ENCODE measurements around the gene TBCE. TPM values are rescaled to one million over a fixed set of nuclear protein-coding genes. Genes with fewer than 3 reads are reported as not detected.

TBCE gene
- total and polyA plus RNA-seq, 9 of the 15 experiments (the other 6 are each of a cell fraction or from before 2014, with no cell fraction given), result 52.6 to 92.1 (median 82.1) TPM

GRCh38 chr1:235483090-235483489, 115.9 kb downstream of the TBCE start:
- intact Hi-C loops (cut with micrococcal nuclease), result no loop called here
- in situ Hi-C loops (cut with MboI), result no loop called here

More at GRCh38 chr1:235483090-235483489, 115.9 kb downstream of the TBCE start:
- ChIA-PET CTCF (ENCODE audit: low intra/inter-chr PET ratio) (no interaction called here), POLR2A (interaction anchor here (0.7 kb wide), 1 partner anchor 11 kb away, joined by 3 read pairs; no protein-coding TSS in a partner anchor)
- H2AFZ ChIP-seq (ENCODE audit: low read depth, low read length), result no peak overlapping the region
- no peaks in the 10 kb centered on the region for H4K20me1 ChIP-seq (replicated peaks; ENCODE audit: control insufficient read depth, insufficient read depth, low read length)
- BruUV-seq (replicated peaks), result no TSS peak
- H3K9me1 ChIP-seq (ENCODE audit: control insufficient read depth, insufficient read depth, low read length), result no peaks in the 10 kb centered on the region
- FAIRE-seq, result no peak
- H3K4me1 ChIP-seq (replicated peaks in 1 of 2; ENCODE audit: control insufficient read depth in 2 of 2, insufficient read depth in 2 of 2, low read length in 2 of 2), result no peaks in the 10 kb centered on the region
- TF ChIP-seq CHAMP1 (IDR thresholded peaks at IDR 0.05) (no peak), FOXK2 (conservative IDR thresholded peaks at IDR 0.05 in 1 of 2, IDR thresholded peaks at IDR 0.05 in 1 of 2; ENCODE audit: low read depth in 2 of 2) (no peak), BRF2 (IDR thresholded peaks at IDR 0.05; ENCODE audit: borderline replicate concordance, insufficient read depth, insufficient read length) (no peak), CHCHD3 (CRISPR knock-in tag; IDR thresholded peaks at IDR 0.05) (no peak), KLF16 (IDR thresholded peaks at IDR 0.05) (no peak), HNRNPH1 (optimal IDR thresholded peaks at IDR 0.05; ENCODE audit: low read depth, low read length) (no peak), SP1 (CRISPR knock-in tag; IDR thresholded peaks at IDR 0.05) (no peak), ZNF75A (CRISPR knock-in tag; IDR thresholded peaks at IDR 0.05) (no peak), ZNF444 (CRISPR knock-in tag; IDR thresholded peaks at IDR 0.05) (no peak), GTF2A2 (tag; IDR thresholded peaks at IDR 0.05) (no peak), NFRKB (IDR thresholded peaks at IDR 0.05; ENCODE audit: low read depth) (no peak), MLX (CRISPR knock-in tag; conservative IDR thresholded peaks at IDR 0.05) (no peak), DPF2 (IDR thresholded peaks at IDR 0.05) (no peak), ZNF507 (tag; conservative IDR thresholded peaks at IDR 0.05) (no peak)
- over 99% methylated on average over 5 of the region's 5 CpGs for WGBS (ENCODE audit: insufficient coverage, low coverage, missing lambda C conversion rate)
- no peaks in the 10 kb centered on the region for H3K9me3 ChIP-seq (replicated peaks; ENCODE audit: control insufficient read depth, insufficient read depth, low read depth, low read length)
- H3K79me2 ChIP-seq (ENCODE audit: control insufficient read depth, insufficient read depth, low read length), result no peaks in the 10 kb centered on the region
- peaks cover 75% of the 10 kb centered on the region for H3K36me3 ChIP-seq (ENCODE audit: control insufficient read depth, insufficient read depth, low read length)
- H3K27ac ChIP-seq (ENCODE audit: extremely low read depth, low read depth, low read length), result no peak overlapping the region
- no peak for DNase-seq (ENCODE audit: extremely low read depth in 1 of 4, low spot score in 3 of 4)
- no peaks in the 10 kb centered on the region for H3K27me3 ChIP-seq (ENCODE audit: control insufficient read depth in 2 of 2, insufficient read depth in 2 of 2, low read length in 2 of 2)
- H3K9ac ChIP-seq (ENCODE audit: insufficient read depth in 1 of 2, low read depth in 2 of 2, low read length in 2 of 2), result no peak overlapping the region
- no peak overlapping the region for H3K4me2 ChIP-seq (ENCODE audit: insufficient read depth, low read length)
- no peak for ATAC-seq
- no peak overlapping the region for H3K4me3 ChIP-seq
